SK-N-SH (cell line): ENCODE measurements around the gene EOMES. TPM values are rescaled to one million over a fixed set of nuclear protein-coding genes. Genes with fewer than 3 reads are reported as not detected.

Experiments used
- CTCF ChIA-PET: fragments of 300-600, 350-600 bp; formaldehyde crosslinking; extraction: SDS; loops from one replicate; lab custom pipeline; 2021; lab: Yijun Ruan, JAX
- POLR2A ChIA-PET: fragments of 350-600 bp; sonication (Branson Sonifier 250); formaldehyde crosslinking; extraction: SDS; loops from one replicate; lab custom pipeline; 2020; ENCODE audit warnings: antibody characterized with exemption, inconsistent platforms; lab: Yijun Ruan, JAX
- DNase-seq: peaks from one replicate; pipeline ENCODE4 v3.0.0; 2012
- H2AFZ ChIP-seq: fragments of 200-600 bp; sonication (generic); 2 replicates; pipeline ENCODE4 v1.8.1; 2016; ENCODE audit warnings: antibody characterized with exemption, mild to moderate bottlenecking, low read depth
- H3F3A ChIP-seq: fragments of 200-600 bp; sonication (generic); replicated peaks from 2 replicates; pipeline ENCODE3; 2016; ENCODE audit warnings: antibody characterized with exemption, mild to moderate bottlenecking; ENCODE audit not compliant: insufficient read depth
- H3K27ac ChIP-seq, 2 experiments: fragments of 200-500 bp in 1 of 2; fragments of 200-600 bp in 1 of 2; sonication (Bioruptor generic) in 1 of 2; sonication (generic), shearing (Covaris generic) in 1 of 2; 2 replicates each; pipeline versions ENCODE4 v1.5.1 to v1.6.1; 2014 to 2016; ENCODE audit warnings: low read depth in 2 of 2, inconsistent platforms in 1 of 2, low read length in 1 of 2, mild to moderate bottlenecking in 1 of 2, mixed read lengths in 1 of 2
- H3K27me3 ChIP-seq: fragments of 200-600 bp; sonication (generic), shearing (Covaris generic); 2 replicates; pipeline ENCODE4 v1.6.1; 2016; ENCODE audit warnings: mixed run types; ENCODE audit not compliant: insufficient read depth
- H3K36me3 ChIP-seq, 2 experiments: fragments of 200-500 bp in 1 of 2; fragments of 200-600 bp in 1 of 2; sonication (Bioruptor generic) in 1 of 2; sonication (generic) in 1 of 2; replicated peaks in 1 of 2; 2 replicates each; pipeline versions ENCODE3 to v1.5.1; 2014 to 2016; ENCODE audit warnings: low read length in 1 of 2, mild to moderate bottlenecking in 1 of 2; ENCODE audit not compliant: insufficient read depth in 2 of 2, control insufficient read depth in 1 of 2
- H3K4me1 ChIP-seq, 2 experiments: fragments of 200-500 bp in 1 of 2; fragments of 200-600 bp in 1 of 2; sonication (Bioruptor generic) in 1 of 2; sonication (generic), shearing (Covaris generic) in 1 of 2; 2 replicates each; pipeline versions ENCODE4 v1.5.1 to v1.6.1; 2014 to 2016; ENCODE audit warnings: low read depth in 1 of 2, low read length in 1 of 2, mixed run types in 1 of 2; ENCODE audit not compliant: insufficient read depth in 2 of 2, control insufficient read depth in 1 of 2
- H3K4me2 ChIP-seq: fragments of 200-600 bp; sonication (generic), shearing (Covaris generic); 2 replicates; pipeline ENCODE4 v1.6.1; 2017; ENCODE audit warnings: mixed run types
- H3K4me3 ChIP-seq, 2 experiments: fragments of 200-500 bp in 1 of 2; fragments of 200-600 bp in 1 of 2; sonication (Bioruptor generic) in 1 of 2; sonication (generic), shearing (Covaris generic) in 1 of 2; 2 replicates each; pipeline versions ENCODE4 v1.5.1 to v1.8.1; 2014 to 2016; ENCODE audit warnings: low read depth in 2 of 2, inconsistent platforms in 1 of 2, low read length in 1 of 2, mild to moderate bottlenecking in 1 of 2, mixed read lengths in 1 of 2, moderate library complexity in 1 of 2
- H3K79me2 ChIP-seq: fragments of 200-600 bp; sonication (generic); 2 replicates; pipeline ENCODE4 v1.8.1; 2017; ENCODE audit warnings: mild to moderate bottlenecking; ENCODE audit not compliant: insufficient read depth
- H3K9ac ChIP-seq: fragments of 200-600 bp; sonication (generic); 2 replicates; pipeline ENCODE4 v1.6.1; 2017; ENCODE audit warnings: mixed run types
- H3K9me2 ChIP-seq: fragments of 200-600 bp; sonication (generic); 2 replicates; pipeline ENCODE4 v1.6.1; 2017; ENCODE audit warnings: mixed run types
- H3K9me3 ChIP-seq: fragments of 200-600 bp; sonication (generic); 2 replicates; pipeline ENCODE4 v1.6.1; 2017; ENCODE audit warnings: mixed run types, mild to moderate bottlenecking, moderate library complexity
- H4K20me1 ChIP-seq: fragments of 200-600 bp; sonication (generic); 2 replicates; pipeline ENCODE4 v1.6.1; 2017; ENCODE audit warnings: mild to moderate bottlenecking, mixed run types; ENCODE audit not compliant: insufficient read depth
- CHD2 ChIP-seq: fragments of 150-350 bp; IDR thresholded peaks from 2 replicates; pipeline ENCODE4 v1.6.1; 2018; ENCODE audit warnings: low read length; ENCODE audit not compliant: partially characterized antibody
- ELF1 ChIP-seq: IDR thresholded peaks from 2 replicates; pipeline ENCODE4 v1.4.0; 2012
- EZH2phosphoT487 ChIP-seq: fragments of 200-600 bp; sonication (generic); IDR thresholded peaks from 2 replicates; pipeline ENCODE4 v1.6.1; 2017; ENCODE audit warnings: low read depth, mixed run types, mild to moderate bottlenecking, antibody characterized with exemption, moderate library complexity, borderline replicate concordance
- FOXJ3 ChIP-seq: sonication (generic); formaldehyde crosslinking; IDR thresholded peaks from 2 replicates; pipeline ENCODE4 v1.5.1; 2020; ENCODE audit warnings: mild to moderate bottlenecking, missing genetic modification reagents
- GABPA ChIP-seq: IDR thresholded peaks from 2 replicates; pipeline ENCODE4 v1.4.0; 2012; ENCODE audit warnings: low read depth, mild to moderate bottlenecking
- JUND ChIP-seq: IDR thresholded peaks from 2 replicates; pipeline ENCODE4 v1.4.0; 2012
- MXI1 ChIP-seq: IDR thresholded peaks from 2 replicates; pipeline ENCODE4 v1.6.1; 2012; ENCODE audit warnings: mild to moderate bottlenecking, low read depth, low read length, improper control_type of control experiment
- NRF1 ChIP-seq: IDR thresholded peaks from 2 replicates; pipeline ENCODE4 v1.6.1; 2012; ENCODE audit warnings: low read depth, mild to moderate bottlenecking, low read length
- RAD21 ChIP-seq: IDR thresholded peaks from 2 replicates; pipeline ENCODE4 v1.6.1; 2012; ENCODE audit warnings: mild to moderate bottlenecking, low read length
- RCOR1 ChIP-seq: fragments of 150-350 bp; IDR thresholded peaks from 2 replicates; pipeline ENCODE4 v1.6.1; 2017; ENCODE audit warnings: antibody characterized with exemption, low read length
- SIN3A ChIP-seq: IDR thresholded peaks from 2 replicates; pipeline ENCODE4 v1.6.1; 2012; ENCODE audit warnings: low read depth, mild to moderate bottlenecking, low read length, moderate library complexity, borderline replicate concordance
- TEAD4 ChIP-seq: IDR thresholded peaks from 2 replicates; pipeline ENCODE4 v1.4.0; 2012; ENCODE audit warnings: mild to moderate bottlenecking, borderline replicate concordance; ENCODE audit not compliant: insufficient read depth
- YY1 ChIP-seq: IDR thresholded peaks from 2 replicates; pipeline ENCODE4 v1.4.0; 2012; ENCODE audit warnings: low read depth, mild to moderate bottlenecking
- WGBS: methylation state at CpG from one replicate; pipeline ENCODE4 v1.1.6; 2017; ENCODE audit warnings: low lambda C conversion rate; 5-methylcytosine and 5-hydroxymethylcytosine counted together
- polyA plus RNA-seq, 3 experiments: library from polyadenylated mRNA; depleted of rRNA; stranded (reverse); fragments of >200 nt; gene quantifications; 2 replicates each; pipeline ENCODE4 v1.2.3, GENCODE V29; 2012
- TF ChIP-seq, protein P1 (sequence below): fragments of 150-350 bp; IDR thresholded peaks from 2 replicates; pipeline ENCODE4 v1.6.1; 2016; ENCODE audit warnings: mild to moderate bottlenecking, low read depth, low read length
- TF ChIP-seq, protein P2 (sequence below): fragments of 200-600 bp; sonication (generic); IDR thresholded peaks from 2 replicates; pipeline ENCODE4 v1.6.1; 2017; ENCODE audit warnings: antibody characterized with exemption, mild to moderate bottlenecking, moderate library complexity
- TF ChIP-seq, protein P3 (sequence below): IDR thresholded peaks from 2 replicates; pipeline ENCODE4 v1.6.1; 2012; ENCODE audit warnings: mild to moderate bottlenecking, low read depth, low read length, moderate library complexity
- TF ChIP-seq, protein P4 (sequence below): IDR thresholded peaks from 2 replicates; pipeline ENCODE4 v1.4.0; 2012; ENCODE audit warnings: low read depth, borderline replicate concordance

The EOMES gene
- polyA plus RNA-seq, 1 of the 3 experiments (the other 2 are of a cell fraction): not detected

DNA sequence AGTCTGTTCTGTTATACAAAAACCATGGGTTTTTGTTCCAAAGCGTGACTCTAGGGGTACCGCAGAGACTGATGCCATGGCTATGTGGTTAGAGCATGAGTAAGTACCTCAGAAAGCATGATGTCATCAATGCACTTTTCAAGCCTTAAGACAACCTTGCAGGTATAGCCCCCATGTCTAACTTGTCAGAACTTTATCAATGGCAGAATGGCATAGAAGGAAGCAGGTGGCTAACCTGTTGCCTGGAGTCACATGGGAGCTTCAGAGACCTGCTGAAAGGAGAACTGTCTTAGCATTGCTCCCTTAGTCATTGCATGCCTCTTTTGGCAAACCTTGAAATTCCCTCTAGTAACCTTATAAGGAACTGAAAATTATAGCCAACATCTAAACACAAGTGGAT lies 52.5 kb downstream of the EOMES start:
- no peaks in the 10 kb centered on the region for H4K20me1 ChIP-seq
- H3K4me3 ChIP-seq: no peak overlapping the region
- H3K4me2 ChIP-seq: no peak overlapping the region
- no peak overlapping the region for H2AFZ ChIP-seq
- H3K27ac ChIP-seq: no peak overlapping the region
- ChIA-PET POLR2A (no interaction called here), CTCF (interaction anchor here (0.9 to 2.6 kb wide), 3 partner anchors 10 to 53 kb away, joined by 3 to 15 read pairs (median 4); no protein-coding TSS in a partner anchor)
- no peaks in the 10 kb centered on the region for H3K27me3 ChIP-seq
- WGBS: 97% methylated on average over 2 of the region's 2 CpGs
- no peak for DNase-seq
- TF ChIP-seq CHD2 (no peak), FOXJ3 (CRISPR knock-in tag) (no peak), TEAD4 (no peak), RAD21 (no peak), GABPA (no peak), EZH2phosphoT487 (no peak), SIN3A (no peak), MXI1 (no peak), RCOR1 (no peak), YY1 (no peak), JUND (no peak), NRF1 (no peak), ELF1 (no peak)
- TF ChIP-seq, protein P1, sequence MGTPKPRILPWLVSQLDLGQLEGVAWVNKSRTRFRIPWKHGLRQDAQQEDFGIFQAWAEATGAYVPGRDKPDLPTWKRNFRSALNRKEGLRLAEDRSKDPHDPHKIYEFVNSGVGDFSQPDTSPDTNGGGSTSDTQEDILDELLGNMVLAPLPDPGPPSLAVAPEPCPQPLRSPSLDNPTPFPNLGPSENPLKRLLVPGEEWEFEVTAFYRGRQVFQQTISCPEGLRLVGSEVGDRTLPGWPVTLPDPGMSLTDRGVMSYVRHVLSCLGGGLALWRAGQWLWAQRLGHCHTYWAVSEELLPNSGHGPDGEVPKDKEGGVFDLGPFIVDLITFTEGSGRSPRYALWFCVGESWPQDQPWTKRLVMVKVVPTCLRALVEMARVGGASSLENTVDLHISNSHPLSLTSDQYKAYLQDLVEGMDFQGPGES: no peak
- TF ChIP-seq, protein P2, sequence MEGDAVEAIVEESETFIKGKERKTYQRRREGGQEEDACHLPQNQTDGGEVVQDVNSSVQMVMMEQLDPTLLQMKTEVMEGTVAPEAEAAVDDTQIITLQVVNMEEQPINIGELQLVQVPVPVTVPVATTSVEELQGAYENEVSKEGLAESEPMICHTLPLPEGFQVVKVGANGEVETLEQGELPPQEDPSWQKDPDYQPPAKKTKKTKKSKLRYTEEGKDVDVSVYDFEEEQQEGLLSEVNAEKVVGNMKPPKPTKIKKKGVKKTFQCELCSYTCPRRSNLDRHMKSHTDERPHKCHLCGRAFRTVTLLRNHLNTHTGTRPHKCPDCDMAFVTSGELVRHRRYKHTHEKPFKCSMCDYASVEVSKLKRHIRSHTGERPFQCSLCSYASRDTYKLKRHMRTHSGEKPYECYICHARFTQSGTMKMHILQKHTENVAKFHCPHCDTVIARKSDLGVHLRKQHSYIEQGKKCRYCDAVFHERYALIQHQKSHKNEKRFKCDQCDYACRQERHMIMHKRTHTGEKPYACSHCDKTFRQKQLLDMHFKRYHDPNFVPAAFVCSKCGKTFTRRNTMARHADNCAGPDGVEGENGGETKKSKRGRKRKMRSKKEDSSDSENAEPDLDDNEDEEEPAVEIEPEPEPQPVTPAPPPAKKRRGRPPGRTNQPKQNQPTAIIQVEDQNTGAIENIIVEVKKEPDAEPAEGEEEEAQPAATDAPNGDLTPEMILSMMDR: no peak
- TF ChIP-seq, protein P3, sequence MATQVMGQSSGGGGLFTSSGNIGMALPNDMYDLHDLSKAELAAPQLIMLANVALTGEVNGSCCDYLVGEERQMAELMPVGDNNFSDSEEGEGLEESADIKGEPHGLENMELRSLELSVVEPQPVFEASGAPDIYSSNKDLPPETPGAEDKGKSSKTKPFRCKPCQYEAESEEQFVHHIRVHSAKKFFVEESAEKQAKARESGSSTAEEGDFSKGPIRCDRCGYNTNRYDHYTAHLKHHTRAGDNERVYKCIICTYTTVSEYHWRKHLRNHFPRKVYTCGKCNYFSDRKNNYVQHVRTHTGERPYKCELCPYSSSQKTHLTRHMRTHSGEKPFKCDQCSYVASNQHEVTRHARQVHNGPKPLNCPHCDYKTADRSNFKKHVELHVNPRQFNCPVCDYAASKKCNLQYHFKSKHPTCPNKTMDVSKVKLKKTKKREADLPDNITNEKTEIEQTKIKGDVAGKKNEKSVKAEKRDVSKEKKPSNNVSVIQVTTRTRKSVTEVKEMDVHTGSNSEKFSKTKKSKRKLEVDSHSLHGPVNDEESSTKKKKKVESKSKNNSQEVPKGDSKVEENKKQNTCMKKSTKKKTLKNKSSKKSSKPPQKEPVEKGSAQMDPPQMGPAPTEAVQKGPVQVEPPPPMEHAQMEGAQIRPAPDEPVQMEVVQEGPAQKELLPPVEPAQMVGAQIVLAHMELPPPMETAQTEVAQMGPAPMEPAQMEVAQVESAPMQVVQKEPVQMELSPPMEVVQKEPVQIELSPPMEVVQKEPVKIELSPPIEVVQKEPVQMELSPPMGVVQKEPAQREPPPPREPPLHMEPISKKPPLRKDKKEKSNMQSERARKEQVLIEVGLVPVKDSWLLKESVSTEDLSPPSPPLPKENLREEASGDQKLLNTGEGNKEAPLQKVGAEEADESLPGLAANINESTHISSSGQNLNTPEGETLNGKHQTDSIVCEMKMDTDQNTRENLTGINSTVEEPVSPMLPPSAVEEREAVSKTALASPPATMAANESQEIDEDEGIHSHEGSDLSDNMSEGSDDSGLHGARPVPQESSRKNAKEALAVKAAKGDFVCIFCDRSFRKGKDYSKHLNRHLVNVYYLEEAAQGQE: no peak
- TF ChIP-seq, protein P4, sequence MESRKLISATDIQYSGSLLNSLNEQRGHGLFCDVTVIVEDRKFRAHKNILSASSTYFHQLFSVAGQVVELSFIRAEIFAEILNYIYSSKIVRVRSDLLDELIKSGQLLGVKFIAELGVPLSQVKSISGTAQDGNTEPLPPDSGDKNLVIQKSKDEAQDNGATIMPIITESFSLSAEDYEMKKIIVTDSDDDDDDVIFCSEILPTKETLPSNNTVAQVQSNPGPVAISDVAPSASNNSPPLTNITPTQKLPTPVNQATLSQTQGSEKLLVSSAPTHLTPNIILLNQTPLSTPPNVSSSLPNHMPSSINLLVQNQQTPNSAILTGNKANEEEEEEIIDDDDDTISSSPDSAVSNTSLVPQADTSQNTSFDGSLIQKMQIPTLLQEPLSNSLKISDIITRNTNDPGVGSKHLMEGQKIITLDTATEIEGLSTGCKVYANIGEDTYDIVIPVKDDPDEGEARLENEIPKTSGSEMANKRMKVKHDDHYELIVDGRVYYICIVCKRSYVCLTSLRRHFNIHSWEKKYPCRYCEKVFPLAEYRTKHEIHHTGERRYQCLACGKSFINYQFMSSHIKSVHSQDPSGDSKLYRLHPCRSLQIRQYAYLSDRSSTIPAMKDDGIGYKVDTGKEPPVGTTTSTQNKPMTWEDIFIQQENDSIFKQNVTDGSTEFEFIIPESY: no peak
- peaks cover 0 to 5% of the 10 kb centered on the region in 2 experiments; a peak in 1 of 4 replicates for H3K4me1 ChIP-seq
- no peaks in the 10 kb centered on the region for H3K36me3 ChIP-seq
- no peaks in the 10 kb centered on the region for H3K9me2 ChIP-seq
- H3K9ac ChIP-seq: no peak overlapping the region
- no peaks in the 10 kb centered on the region for H3K79me2 ChIP-seq
- no peaks in the 10 kb centered on the region for H3F3A ChIP-seq
- H3K9me3 ChIP-seq: no peaks in the 10 kb centered on the region
